HepG2 (cell line): Measurements from ENCODE around the gene GNG4. TPM values are rescaled to one million over a fixed set of nuclear protein-coding genes. Genes with fewer than 3 reads are reported as not detected.

Source experiments
- CBX5 ChIP-seq: sonication (generic); formaldehyde crosslinking; IDR thresholded peaks from 2 replicates; pipeline ENCODE4 v1.4.0; 2020; ENCODE audit warnings: missing genetic modification reagents, borderline replicate concordance
- GFI1 ChIP-seq: sonication (generic); formaldehyde crosslinking; IDR thresholded peaks from 2 replicates; pipeline ENCODE4 v1.5.0; 2020; ENCODE audit warnings: missing genetic modification reagents, mild to moderate bottlenecking, borderline replicate concordance
- ISL2 ChIP-seq: sonication (generic); formaldehyde crosslinking; IDR thresholded peaks from 2 replicates; pipeline ENCODE4 v1.5.0; 2020; ENCODE audit warnings: missing genetic modification reagents
- NONO ChIP-seq, 2 experiments: fragments of 450-650 bp in 1 of 2; sonication (generic) in 1 of 2; formaldehyde crosslinking in 1 of 2; IDR thresholded peaks in 1 of 2; conservative IDR thresholded peaks in 1 of 2; 2 replicates each; pipeline versions ENCODE4 v1.6.1 to v1.8.0; 2017 to 2022; ENCODE audit warnings: mild to moderate bottlenecking in 1 of 2, missing genetic modification reagents in 1 of 2, moderate library complexity in 1 of 2
- NR2F1 ChIP-seq, 2 experiments: fragments of 450-650 bp in 1 of 2; formaldehyde crosslinking in 1 of 2; IDR thresholded peaks; 2 replicates each; pipeline versions ENCODE4 v1.5.0 to v1.6.1; 2016 to 2020; ENCODE audit warnings: mild to moderate bottlenecking in 1 of 2, missing compliant biosample characterization in 1 of 2, missing genetic modification reagents in 1 of 2, moderate library complexity in 1 of 2
- RFXANK ChIP-seq: IDR thresholded peaks from 2 replicates; pipeline ENCODE4 v1.6.1; 2016
- XBP1 ChIP-seq: sonication (generic); formaldehyde crosslinking; IDR thresholded peaks from 2 replicates; pipeline ENCODE4 v1.5.0; 2020; ENCODE audit warnings: missing genetic modification reagents
- ZBTB21 ChIP-seq: sonication (generic); formaldehyde crosslinking; IDR thresholded peaks from 2 replicates; pipeline ENCODE4 v1.4.0; 2020; ENCODE audit warnings: missing genetic modification reagents
- ZFP36L1 ChIP-seq: sonication (generic); formaldehyde crosslinking; IDR thresholded peaks from 2 replicates; pipeline ENCODE4 v1.8.0; 2022; ENCODE audit warnings: mild to moderate bottlenecking, missing genetic modification reagents, moderate library complexity
- ZFP37 ChIP-seq: sonication (generic); formaldehyde crosslinking; IDR thresholded peaks from 2 replicates; pipeline ENCODE4 v1.4.0; 2020; ENCODE audit warnings: missing genetic modification reagents, borderline replicate concordance
- ZNF431 ChIP-seq: sonication (generic); formaldehyde crosslinking; IDR thresholded peaks from 2 replicates; pipeline ENCODE4 v1.9.0; 2022; ENCODE audit warnings: missing genetic modification reagents, low read depth, mild to moderate bottlenecking, borderline replicate concordance
- ZNF747 ChIP-seq: sonication (generic); formaldehyde crosslinking; IDR thresholded peaks from 2 replicates; pipeline ENCODE4 v1.8.1; 2023; ENCODE audit warnings: missing genetic modification reagents, mild to moderate bottlenecking, borderline replicate concordance
- ZNF75D ChIP-seq: sonication (generic); formaldehyde crosslinking; IDR thresholded peaks from 2 replicates; pipeline ENCODE4 v1.8.1; 2023; ENCODE audit warnings: missing genetic modification reagents, mild to moderate bottlenecking, borderline replicate concordance
- ZNF772 ChIP-seq: sonication (generic); formaldehyde crosslinking; IDR thresholded peaks from 2 replicates; pipeline ENCODE4 v1.5.0; 2020; ENCODE audit warnings: mild to moderate bottlenecking, missing genetic modification reagents
- polyA plus RNA-seq, 8 experiments: library from polyadenylated mRNA; depleted of rRNA in 3 of 8; stranded (reverse) in 7 of 8; unstranded in 1 of 8; fragments of >200 nt; fragmentation: Illumina TruSeq in 4 of 8; extraction: Trizol in 4 of 8; gene quantifications; 2 replicates each; pipeline versions ENCODE4 v1.2.1 to v1.2.3, GENCODE V29; 2011 to 2016; ENCODE audit warnings: low read depth in 4 of 8, missing spikeins in 1 of 8, mixed read lengths in 1 of 8; ENCODE audit not compliant: insufficient read depth in 1 of 8
- total RNA-seq, 5 experiments: library from RNA; depleted of rRNA; stranded (reverse); fragments of >200 nt; fragmentation: Illumina TruSeq; extraction: Trizol; gene quantifications; 2 replicates each; pipeline ENCODE4 v1.2.3, GENCODE V29; 2016; ENCODE audit warnings: low read depth in 1 of 5
- TF ChIP-seq, protein P1 (sequence below): sonication (generic); formaldehyde crosslinking; IDR thresholded peaks from 2 replicates; pipeline ENCODE4 v1.5.0; 2020; ENCODE audit warnings: mild to moderate bottlenecking, missing genetic modification reagents
- TF ChIP-seq, protein P2 (sequence below): sonication (generic); formaldehyde crosslinking; IDR thresholded peaks from 2 replicates; pipeline ENCODE4 v1.4.0; 2020; ENCODE audit warnings: mild to moderate bottlenecking, low read depth, missing genetic modification reagents
- TF ChIP-seq, protein P3 (sequence below): fragments of 450-650 bp; IDR thresholded peaks from 2 replicates; pipeline ENCODE4 v1.6.1; 2016
- TF ChIP-seq, protein P4 (sequence below): sonication (generic); formaldehyde crosslinking; IDR thresholded peaks from 2 replicates; pipeline ENCODE4 v1.4.0; 2020; ENCODE audit warnings: missing genetic modification reagents

The GNG4 gene
- total and polyA plus RNA-seq, 2 of the 13 experiments (the other 11 are each of a cell fraction or from before 2014, with no cell fraction given), result 27.1 to 69.5 TPM

GRCh38 chr1:235504494-235505222 is 144.9 kb downstream of the GNG4 start (continued):
- TF ChIP-seq ZBTB21 (CRISPR knock-in tag), result no peak; the same call in 1 of the 2 replicates
- TF ChIP-seq, protein P1, sequence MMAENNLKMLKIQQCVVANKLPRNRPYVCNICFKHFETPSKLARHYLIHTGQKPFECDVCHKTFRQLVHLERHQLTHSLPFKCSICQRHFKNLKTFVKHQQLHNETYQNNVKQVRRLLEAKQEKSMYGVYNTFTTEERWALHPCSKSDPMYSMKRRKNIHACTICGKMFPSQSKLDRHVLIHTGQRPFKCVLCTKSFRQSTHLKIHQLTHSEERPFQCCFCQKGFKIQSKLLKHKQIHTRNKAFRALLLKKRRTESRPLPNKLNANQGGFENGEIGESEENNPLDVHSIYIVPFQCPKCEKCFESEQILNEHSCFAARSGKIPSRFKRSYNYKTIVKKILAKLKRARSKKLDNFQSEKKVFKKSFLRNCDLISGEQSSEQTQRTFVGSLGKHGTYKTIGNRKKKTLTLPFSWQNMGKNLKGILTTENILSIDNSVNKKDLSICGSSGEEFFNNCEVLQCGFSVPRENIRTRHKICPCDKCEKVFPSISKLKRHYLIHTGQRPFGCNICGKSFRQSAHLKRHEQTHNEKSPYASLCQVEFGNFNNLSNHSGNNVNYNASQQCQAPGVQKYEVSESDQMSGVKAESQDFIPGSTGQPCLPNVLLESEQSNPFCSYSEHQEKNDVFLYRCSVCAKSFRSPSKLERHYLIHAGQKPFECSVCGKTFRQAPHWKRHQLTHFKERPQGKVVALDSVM (CRISPR knock-in tag), result peak; percentile 40
- peak; percentile 74 for TF ChIP-seq ZNF747 (CRISPR knock-in tag)
- no peak; the same call in 1 of the 2 replicates for TF ChIP-seq RFXANK
- no peak; the same call in 1 of the 2 replicates for TF ChIP-seq ZNF431 (CRISPR knock-in tag)
- TF ChIP-seq, protein P2, sequence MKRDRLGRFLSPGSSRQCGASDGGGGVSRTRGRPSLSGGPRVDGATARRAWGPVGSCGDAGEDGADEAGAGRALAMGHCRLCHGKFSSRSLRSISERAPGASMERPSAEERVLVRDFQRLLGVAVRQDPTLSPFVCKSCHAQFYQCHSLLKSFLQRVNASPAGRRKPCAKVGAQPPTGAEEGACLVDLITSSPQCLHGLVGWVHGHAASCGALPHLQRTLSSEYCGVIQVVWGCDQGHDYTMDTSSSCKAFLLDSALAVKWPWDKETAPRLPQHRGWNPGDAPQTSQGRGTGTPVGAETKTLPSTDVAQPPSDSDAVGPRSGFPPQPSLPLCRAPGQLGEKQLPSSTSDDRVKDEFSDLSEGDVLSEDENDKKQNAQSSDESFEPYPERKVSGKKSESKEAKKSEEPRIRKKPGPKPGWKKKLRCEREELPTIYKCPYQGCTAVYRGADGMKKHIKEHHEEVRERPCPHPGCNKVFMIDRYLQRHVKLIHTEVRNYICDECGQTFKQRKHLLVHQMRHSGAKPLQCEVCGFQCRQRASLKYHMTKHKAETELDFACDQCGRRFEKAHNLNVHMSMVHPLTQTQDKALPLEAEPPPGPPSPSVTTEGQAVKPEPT, result no peak
- TF ChIP-seq, protein P3, sequence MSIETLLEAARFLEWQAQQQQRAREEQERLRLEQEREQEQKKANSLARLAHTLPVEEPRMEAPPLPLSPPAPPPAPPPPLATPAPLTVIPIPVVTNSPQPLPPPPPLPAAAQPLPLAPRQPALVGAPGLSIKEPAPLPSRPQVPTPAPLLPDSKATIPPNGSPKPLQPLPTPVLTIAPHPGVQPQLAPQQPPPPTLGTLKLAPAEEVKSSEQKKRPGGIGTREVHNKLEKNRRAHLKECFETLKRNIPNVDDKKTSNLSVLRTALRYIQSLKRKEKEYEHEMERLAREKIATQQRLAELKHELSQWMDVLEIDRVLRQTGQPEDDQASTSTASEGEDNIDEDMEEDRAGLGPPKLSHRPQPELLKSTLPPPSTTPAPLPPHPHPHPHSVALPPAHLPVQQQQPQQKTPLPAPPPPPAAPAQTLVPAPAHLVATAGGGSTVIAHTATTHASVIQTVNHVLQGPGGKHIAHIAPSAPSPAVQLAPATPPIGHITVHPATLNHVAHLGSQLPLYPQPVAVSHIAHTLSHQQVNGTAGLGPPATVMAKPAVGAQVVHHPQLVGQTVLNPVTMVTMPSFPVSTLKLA, result peak; percentile 65
- no peak for TF ChIP-seq XBP1 (CRISPR knock-in tag)
- peak; percentile 79; the same call in 1 of the 2 replicates for TF ChIP-seq ZFP36L1 (CRISPR knock-in tag)
- no peak for TF ChIP-seq ZFP37 (CRISPR knock-in tag)
- TF ChIP-seq, protein P4, sequence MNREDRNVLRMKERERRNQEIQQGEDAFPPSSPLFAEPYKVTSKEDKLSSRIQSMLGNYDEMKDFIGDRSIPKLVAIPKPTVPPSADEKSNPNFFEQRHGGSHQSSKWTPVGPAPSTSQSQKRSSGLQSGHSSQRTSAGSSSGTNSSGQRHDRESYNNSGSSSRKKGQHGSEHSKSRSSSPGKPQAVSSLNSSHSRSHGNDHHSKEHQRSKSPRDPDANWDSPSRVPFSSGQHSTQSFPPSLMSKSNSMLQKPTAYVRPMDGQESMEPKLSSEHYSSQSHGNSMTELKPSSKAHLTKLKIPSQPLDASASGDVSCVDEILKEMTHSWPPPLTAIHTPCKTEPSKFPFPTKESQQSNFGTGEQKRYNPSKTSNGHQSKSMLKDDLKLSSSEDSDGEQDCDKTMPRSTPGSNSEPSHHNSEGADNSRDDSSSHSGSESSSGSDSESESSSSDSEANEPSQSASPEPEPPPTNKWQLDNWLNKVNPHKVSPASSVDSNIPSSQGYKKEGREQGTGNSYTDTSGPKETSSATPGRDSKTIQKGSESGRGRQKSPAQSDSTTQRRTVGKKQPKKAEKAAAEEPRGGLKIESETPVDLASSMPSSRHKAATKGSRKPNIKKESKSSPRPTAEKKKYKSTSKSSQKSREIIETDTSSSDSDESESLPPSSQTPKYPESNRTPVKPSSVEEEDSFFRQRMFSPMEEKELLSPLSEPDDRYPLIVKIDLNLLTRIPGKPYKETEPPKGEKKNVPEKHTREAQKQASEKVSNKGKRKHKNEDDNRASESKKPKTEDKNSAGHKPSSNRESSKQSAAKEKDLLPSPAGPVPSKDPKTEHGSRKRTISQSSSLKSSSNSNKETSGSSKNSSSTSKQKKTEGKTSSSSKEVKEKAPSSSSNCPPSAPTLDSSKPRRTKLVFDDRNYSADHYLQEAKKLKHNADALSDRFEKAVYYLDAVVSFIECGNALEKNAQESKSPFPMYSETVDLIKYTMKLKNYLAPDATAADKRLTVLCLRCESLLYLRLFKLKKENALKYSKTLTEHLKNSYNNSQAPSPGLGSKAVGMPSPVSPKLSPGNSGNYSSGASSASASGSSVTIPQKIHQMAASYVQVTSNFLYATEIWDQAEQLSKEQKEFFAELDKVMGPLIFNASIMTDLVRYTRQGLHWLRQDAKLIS (CRISPR knock-in tag), result 0 out of 2 replicates have a peak, but pooled peaks have one; percentile 77
- TF ChIP-seq GFI1 (CRISPR knock-in tag), result 0 out of 2 replicates have a peak, but pooled peaks have one; percentile 72
- peak; percentile 15; the same call in 1 of the 2 replicates for TF ChIP-seq CBX5 (CRISPR knock-in tag)
- no peak for TF ChIP-seq ISL2 (CRISPR knock-in tag)
- TF ChIP-seq NR2F1 (CRISPR knock-in tag; IDR thresholded peaks at IDR 0.05), result no peak
- no peak for TF ChIP-seq NONO (IDR thresholded peaks at IDR 0.05)
- TF ChIP-seq NONO (CRISPR knock-in tag; conservative IDR thresholded peaks at IDR 0.05), result peak; percentile 71
- TF ChIP-seq ZNF75D (CRISPR knock-in tag), result no peak
- peak; percentile 59 for TF ChIP-seq ZNF772
